ENCODE results near the gene IGBP1.
A peak's percentile ranks its signal among the peaks of the same experiment; 100 is the strongest.
"Not testable (repeated sequence)": the region's sequence is repeated elsewhere in the genome, so short reads cannot be mapped to it uniquely, and the experiment has no call there.

Gene IGBP1

DNA sequence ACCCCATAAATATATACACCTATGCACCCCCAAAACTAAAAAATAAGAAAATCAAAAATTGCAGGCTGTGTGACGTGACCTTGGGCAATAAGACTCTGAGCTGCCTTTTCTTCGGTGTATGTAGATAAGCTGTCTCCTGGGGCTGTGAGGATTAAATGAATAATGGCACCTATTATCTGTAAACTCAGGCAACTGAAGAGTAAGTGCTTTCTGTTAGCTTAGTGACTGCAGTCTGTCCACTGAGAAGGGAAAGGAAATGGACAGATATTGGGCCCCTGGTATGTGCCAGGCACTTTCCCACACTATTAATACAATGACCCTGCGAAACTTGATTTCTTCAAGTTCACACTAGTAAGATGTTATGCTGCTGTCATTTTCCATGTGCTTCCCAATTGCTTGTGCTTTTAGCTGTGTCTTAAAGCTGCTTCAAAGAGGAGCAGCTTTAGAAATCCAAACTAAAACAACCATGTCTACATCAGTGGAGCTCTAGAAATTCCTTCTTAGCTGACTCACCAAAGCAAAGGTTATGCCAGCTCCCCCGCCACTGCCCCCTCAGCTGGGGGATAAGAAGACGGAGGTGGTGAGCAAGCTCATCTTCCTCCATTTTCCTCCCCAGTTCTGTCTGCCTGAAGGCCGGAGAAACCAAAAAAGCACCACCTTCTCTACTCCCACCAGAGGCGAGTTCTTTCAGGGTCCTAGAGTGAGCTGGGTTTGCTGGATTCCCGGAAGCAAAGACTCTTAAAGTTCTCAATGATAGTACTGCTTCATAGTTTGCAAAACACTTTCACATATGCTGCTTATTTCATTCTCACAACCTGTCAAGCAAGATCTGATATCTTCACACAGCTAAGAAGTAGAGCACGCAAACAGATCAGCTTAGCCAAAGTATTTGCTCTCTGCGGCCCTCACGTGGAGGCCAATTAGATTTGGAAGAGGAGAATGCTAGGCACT, 35.3 kb downstream of the IGBP1 start:
- no peak for DNase-seq

GRCh38 chrX:70169281-70169680, 36.0 kb downstream of the IGBP1 start:
- DNase-seq = no peak

DNA sequence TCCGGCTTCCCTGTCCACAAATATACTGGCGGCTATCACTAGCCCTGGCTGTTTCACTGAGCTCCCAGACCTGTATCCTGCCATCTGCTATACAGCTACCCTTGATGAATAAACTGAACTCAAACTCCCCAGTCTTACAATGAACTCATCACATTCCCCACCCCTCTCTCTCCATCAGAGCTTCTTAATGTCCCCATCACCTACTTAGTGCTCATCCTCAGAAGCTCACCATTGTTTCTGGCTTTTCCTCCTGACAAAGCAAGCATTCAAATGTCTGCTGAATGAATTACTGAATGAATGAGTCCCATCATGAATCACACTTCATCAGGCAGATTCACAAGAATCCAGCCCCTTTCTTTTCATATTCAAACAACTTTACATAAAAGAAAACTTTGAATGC, 38.4 kb downstream of the IGBP1 start:
- DNase-seq = no peak

GRCh38 chrX:70172221-70172620, 39.0 kb downstream of the IGBP1 start:
- no peak for DNase-seq

GRCh38 chrX:70172964-70173363, 39.7 kb downstream of the IGBP1 start:
- DNase-seq = no peak

DNA sequence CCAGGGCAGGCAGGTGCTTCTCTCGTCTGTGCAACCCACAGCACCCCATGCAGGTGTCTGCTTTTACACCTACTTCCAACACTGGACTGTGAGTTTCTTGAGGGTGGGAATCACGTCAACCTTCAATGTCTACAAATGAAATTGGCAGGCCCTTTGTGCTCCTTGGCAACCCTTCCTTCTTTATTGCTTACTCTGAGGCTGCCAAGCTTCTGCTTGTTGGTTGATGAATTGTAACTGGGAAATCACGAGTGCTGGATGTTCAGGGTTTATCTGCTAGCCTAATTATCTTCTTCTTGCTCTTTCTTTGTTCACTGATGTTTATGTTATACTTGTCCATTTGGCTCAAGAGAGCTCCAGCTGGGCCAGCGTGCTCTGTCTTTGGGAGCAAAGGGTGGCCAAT, 41.5 kb downstream of the IGBP1 start:
- DNase-seq = no peak

DNA sequence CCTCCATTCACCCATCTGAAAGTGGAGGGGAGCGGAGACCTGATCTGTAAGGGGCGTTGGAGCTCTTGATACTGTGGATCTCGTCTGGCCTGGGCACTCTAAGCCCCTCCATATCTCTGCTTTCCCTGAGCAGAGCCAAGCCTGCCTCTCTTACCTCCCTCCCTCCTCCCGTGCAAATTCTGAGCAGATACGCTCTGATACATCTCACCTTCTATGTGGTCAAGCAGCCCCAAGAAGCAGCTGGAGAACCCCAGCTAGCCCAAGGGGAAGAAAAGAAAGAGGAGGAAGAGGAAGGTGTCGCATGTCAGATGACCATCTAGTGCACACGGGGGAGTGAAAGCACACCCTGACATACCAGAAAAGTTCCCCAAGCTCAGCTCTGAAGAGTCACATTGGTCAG, 42.1 kb downstream of the IGBP1 start:
- no peak for DNase-seq

GRCh38 chrX:70176938-70177533, 43.8 kb downstream of the IGBP1 start, which contains the start of gene DGAT2L6:
TSS of gene DGAT2L6 (plus strand) at chrX:70177483. CDS start at chrX:70177583, 100 bp downstream.
- no peak for DNase-seq

DNA sequence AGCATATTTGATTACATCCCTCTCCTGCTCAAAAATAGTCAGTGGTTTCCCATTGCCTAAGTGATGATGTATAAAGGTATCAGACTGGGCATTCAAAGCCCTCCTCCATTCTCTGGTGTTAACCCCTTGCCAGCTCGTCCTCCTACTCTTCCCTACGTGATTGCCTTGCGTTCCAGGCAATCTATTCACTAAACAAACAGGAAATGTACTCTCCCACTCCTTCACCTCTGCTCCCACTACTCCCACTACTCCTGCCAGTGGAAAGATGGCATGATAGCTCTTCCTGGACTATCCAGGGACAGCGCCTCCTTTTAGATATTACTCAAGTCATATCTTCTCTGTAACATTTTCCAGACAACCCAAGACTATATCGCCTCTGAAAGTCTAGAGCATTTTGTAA, 49.8 kb downstream of the IGBP1 start:
- no peak for DNase-seq

DNA sequence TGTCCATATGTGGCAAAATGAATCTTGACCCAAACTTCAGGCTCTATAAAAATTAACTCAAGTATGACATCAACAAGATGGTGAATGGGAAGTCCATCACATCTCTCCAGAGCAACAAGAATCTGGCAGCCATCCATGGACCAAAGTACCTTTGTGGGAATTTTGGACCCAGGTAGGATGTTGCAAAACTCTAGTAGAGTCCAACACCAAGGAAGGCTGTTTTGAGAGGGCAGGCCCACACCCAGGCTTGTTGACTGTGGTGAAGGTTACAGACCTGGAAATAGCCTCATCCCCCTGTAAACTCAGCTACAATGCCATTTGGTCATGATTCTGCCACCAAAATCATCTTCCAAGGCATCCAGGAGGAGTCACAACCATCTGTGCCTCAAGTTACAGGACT, 57.0 kb downstream of the IGBP1 start:
- no peak for DNase-seq

- DNase-seq = peak; percentile 30
Observed at GRCh38 chrX:70196961-70197720, 63.9 kb downstream of the IGBP1 start.

- no peak for DNase-seq
Observed at GRCh38 chrX:70201732-70202131, 68.5 kb downstream of the IGBP1 start.

- DNase-seq = no peak
Observed at GRCh38 chrX:70208479-70208878, 75.2 kb downstream of the IGBP1 start.

- not testable (repeated sequence) for DNase-seq
Observed at GRCh38 chrX:70209570-70209969, 76.3 kb downstream of the IGBP1 start.

All from stimulated activated naive CD4-positive, alpha-beta T cell treated with Interleukin-2 at 50 U/mL for 16 hours (primary cell).